Activated CD4-positive, alpha-beta T cell treated with anti-CD3 and anti-CD28 coated beads, Interleukin-2, Interleukin-4, amounts not matched to agents 100 ng/mL and 50 ng/mL, durations not matched to agents 16 hours and 8 hours (primary cell): Measurements from ENCODE around the gene CFAP54.
"Not testable (repeated sequence)": the region's sequence is repeated elsewhere in the genome, so short reads cannot be mapped to it uniquely, and the experiment has no call there.

Experiments
- DNase-seq: peaks from one replicate; pipeline ENCODE4 v3.0.0-alpha.2; 2020; ENCODE audit warnings: low spot score

CFAP54 gene

DNA sequence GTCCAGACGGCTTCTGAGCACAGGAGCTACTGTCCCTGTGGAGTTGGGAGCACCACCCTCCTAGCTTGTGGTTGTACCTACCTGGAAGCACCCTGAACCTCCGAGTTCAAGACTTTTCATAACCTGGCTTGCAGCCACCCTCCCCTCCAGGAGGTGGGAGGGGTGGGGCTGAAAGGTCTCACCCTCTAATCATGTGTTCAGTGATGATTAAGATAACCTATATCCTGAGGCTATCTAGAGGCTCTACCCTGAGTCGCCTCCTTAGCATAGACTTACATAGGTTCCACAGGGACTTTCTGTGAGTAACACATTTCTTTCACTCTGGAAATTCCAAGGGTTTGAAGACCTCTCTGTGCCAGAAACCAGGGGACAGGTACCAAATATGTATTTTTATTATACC, 146.5 kb downstream of the CFAP54 start:
- no peak for DNase-seq

DNA sequence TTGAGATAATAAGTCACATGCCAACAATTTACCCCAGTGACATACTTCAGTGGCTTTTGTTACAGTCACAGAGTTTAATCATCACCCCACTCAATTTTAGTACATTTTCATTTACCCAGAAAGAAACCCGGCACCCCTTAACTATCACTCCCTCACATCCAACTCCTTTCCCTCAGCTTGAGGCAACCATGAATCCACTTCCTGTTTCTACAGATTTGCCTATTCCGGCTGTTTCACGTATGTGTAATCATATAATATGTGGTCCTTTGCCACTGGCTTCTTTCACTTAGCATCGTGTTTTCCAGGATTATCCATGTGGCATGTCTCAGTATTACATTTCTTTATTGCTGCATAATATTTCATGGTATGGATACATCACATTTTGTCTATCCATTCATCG, 147.5 kb downstream of the CFAP54 start:
- DNase-seq = no peak

DNA sequence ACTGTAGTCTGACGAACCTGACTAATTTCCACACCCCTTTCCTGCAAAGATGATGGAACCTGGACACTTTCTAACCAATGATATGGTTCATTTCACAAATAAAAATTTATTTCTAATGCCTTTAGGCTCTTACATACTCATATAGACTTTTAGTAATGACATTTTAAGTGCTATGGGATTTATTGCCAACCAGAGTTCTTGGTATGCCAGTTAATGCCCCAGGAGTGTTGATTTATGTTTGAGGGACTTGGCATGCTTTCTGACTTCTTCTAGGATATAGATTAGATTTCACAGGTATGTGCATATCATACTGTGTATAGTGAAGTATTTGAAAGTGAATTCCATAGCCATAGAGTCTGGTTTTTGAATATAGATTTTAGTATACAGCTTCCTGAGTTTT, 159.5 kb downstream of the CFAP54 start:
- no peak for DNase-seq

- DNase-seq = no peak
Measured at GRCh38 chr12:96652870-96653269, 163.5 kb downstream of the CFAP54 start.

GRCh38 chr12:96658075-96658474, 168.7 kb downstream of the CFAP54 start:
- DNase-seq = no peak

- DNase-seq = no peak
Measured at GRCh38 chr12:96669786-96670185, 180.4 kb downstream of the CFAP54 start.

DNA sequence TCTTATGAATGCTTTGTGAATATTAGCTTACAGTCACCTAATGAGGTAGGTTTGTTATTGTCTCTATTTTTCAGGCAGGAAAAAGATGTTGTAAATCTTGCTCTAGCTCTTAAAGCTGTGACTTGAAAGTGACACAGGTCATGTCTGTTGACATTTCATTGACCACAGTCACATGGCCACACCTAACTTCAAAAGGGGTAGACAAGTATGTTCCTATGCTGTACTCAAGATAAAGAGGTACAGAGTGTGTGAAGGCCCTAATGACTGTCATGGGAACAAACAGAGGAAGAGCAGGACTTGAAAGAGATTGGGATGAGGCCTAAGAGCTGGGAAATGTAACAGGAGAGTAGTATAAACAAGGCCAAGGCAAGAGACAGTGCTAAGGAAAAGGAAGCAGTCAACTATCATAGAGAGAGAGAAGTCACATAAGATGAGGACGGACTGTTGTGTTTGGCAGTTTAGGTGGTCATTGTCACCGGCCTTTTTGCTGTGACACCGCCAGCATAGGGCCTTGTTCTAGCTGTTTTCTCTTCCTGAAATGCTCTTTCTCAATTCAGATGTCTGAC, 181.0 kb downstream of the CFAP54 start:
- DNase-seq = no peak

- DNase-seq = not testable (repeated sequence)
Measured at GRCh38 chr12:96675519-96675918, 186.1 kb downstream of the CFAP54 start.

DNA sequence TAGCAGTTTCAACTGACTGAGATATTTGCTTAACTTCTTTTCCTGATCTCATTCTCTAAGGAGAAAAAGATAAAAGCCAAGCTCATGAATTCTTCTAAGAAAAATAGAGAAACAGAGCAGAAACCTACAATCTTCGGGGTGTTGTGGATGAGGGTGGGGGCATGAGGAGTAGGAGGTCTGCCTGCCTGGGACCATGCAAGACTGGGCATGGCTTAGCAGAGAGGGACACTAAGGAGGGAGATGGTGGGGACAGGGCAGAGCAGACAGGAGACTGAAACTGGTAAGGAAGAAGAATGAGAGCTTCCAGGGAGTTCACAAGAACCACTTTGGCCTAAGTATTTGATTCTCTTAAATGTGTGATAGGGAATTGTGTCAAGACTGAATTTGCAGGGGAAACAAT, 188.0 kb downstream of the CFAP54 start:
- DNase-seq = no peak

- DNase-seq = no peak
Measured at GRCh38 chr12:96687719-96688118, 198.3 kb downstream of the CFAP54 start.

GRCh38 chr12:96698521-96698920, 209.1 kb downstream of the CFAP54 start:
- no peak for DNase-seq

GRCh38 chr12:96698965-96699364, 209.6 kb downstream of the CFAP54 start:
- DNase-seq = no peak

GRCh38 chr12:96701856-96702255, 212.5 kb downstream of the CFAP54 start:
- no peak for DNase-seq

- DNase-seq = no peak
Measured at GRCh38 chr12:96710127-96710745, 220.9 kb downstream of the CFAP54 start.

DNA sequence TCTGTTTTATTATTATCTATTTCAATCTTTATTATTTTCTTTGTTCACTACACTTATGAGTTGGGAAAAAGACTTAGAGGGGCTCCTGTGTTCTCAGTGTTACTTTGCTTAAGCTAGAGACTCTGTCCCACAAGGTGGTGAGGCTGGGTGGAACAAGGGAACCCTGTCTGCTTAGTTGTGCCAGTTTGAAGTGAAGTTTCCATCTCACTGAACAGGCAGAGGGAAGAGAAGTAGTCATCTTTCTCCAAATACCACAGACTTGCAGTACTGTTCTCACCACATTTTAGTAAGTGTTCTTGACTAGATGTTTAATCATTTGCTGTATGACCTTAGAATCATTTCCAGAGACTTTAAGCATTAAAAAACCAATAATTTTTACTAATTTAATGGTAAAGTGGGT, 222.0 kb downstream of the CFAP54 start:
- no peak for DNase-seq

DNA sequence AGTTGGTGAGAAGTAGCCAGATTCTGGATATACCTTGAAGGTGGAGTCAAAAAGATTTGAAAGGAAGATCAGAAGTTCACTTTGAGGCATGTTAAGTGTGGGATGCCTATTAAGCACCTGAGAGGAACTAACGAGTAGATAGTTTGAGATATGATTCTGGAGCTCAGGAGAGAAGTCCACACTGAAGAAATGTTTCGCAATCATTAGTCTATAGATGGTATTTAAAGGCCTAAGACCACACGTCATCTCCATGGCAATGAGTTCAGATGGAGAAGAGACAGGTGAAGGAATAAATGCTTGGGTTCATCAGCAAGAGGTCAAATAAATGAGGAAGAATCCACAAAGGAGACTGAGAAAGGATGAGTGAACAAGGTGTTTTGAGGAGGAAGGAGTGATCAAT, 224.8 kb downstream of the CFAP54 start:
- no peak for DNase-seq

DNA sequence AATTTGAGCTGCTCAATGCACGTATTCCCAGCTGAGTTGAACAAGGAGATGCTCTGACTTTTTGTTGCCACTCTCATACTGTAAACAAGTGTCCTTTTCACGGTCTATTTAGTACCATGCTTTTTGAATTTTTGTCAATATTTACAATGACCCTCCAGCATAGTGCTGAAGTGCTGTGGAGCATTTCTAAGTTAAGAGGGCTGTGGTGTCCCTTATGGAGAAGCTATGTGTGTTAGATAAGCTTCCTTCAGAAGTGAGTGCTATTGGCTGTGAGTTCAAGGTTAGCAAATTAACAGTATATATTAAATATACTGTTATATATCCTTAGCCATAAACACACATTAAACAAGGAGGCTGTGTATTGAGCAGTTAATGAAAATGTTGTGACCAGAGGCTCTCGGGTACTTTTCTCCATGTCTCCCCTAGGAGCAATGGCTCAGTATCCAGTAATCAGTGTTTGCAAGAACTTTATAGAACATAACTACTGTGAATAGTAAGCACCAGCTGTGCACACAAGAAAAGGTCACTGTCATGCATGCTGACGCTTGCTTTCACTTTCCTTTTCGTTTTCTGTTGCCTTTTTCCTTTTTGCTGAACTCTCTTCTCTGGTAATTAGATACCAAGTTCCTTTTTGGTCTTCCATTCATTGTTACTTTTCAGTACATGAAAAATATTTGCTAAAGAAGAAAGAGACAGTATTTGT, 230.4 kb downstream of the CFAP54 start:
- DNase-seq = peak; percentile 53

DNA sequence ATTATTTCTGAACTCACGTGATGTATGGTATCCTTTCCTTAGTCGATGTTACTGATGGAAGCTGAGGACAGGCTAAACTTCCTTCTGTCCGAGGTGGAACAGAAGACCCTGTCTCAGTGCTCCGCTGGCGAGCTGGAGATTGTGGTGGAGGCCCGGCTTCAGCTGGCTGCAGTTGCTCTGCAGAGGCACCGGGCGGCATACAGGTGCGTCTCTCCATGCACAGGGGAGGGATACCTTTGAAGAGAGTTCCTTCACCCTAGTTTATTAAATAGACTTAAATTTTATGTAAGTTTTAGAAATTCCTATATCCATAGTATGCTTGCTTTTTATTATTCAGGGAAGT, 231.0 kb downstream of the CFAP54 start:
- peak; percentile 7 for DNase-seq

DNA sequence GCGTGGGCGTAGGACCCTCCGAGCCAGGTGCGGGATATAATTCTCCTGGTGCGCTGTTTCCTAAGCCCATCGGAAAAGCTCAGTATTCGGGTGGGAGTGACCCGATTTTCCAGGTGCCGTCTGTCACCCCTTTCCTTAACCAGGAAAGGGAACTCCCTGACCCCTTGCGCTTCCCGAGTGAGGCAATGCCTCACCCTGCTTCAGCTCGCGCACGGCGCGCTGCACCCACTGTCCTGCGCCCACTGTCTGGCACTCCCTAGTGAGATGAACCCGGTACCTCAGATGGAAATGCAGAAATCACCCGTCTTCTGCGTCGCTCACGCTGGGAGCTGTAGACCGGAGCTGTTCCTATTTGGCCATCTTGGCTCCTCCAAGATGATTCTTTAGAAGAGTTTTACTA, 240.1 kb downstream of the CFAP54 start:
- not testable (repeated sequence) for DNase-seq

GRCh38 chr12:96729886-96730285, 240.5 kb downstream of the CFAP54 start:
- DNase-seq = no peak

GRCh38 chr12:96743606-96744005, 254.2 kb downstream of the CFAP54 start:
- no peak for DNase-seq

- DNase-seq = no peak
Measured at GRCh38 chr12:96749999-96750398, 260.6 kb downstream of the CFAP54 start.

GRCh38 chr12:96751626-96752025, 262.2 kb downstream of the CFAP54 start:
- no peak for DNase-seq

DNA sequence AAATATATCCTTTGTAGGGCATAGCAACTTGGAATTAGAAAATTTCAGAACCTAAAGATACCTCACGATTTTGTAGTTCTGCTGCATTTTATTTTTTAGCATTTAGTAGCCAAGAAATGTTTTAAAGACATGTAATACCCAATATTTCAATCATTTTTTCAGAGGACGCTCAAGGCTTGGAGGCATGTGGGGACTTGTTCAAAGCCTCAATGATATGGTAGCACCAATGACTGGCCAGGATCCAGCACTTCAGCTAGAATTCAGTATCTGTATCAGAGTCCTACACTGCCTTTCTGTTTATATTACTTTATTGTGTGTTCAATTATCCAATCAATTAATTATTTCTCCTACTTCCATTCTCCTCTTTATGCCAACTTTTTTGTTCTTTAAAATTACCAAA, 262.8 kb downstream of the CFAP54 start:
- no peak for DNase-seq
